GM23338 (cell line): ENCODE results near the gene TACC3.

ENCODE experiments used
- ETS1 ChIP-seq: IDR thresholded peaks from 2 replicates; pipeline ENCODE4 v1.6.1; 2016; ENCODE audit warnings: antibody characterized with exemption
- EZH2 ChIP-seq: fragments of 200-600 bp; sonication (generic); IDR thresholded peaks from one replicate; pipeline ENCODE4 v1.8.0; 2017; ENCODE audit warnings: antibody characterized with exemption, mild to moderate bottlenecking, low read depth; ENCODE audit not compliant: unreplicated experiment
- EZH2phosphoT487 ChIP-seq: fragments of 200-600 bp; sonication (generic); IDR thresholded peaks from one replicate; pipeline ENCODE4 v1.8.1; 2018; ENCODE audit warnings: antibody characterized with exemption; ENCODE audit not compliant: unreplicated experiment
- NANOG ChIP-seq: IDR thresholded peaks from 2 replicates; pipeline ENCODE4 v1.6.1; 2016; ENCODE audit warnings: antibody characterized with exemption, borderline replicate concordance
- POLR2AphosphoS5 ChIP-seq: IDR thresholded peaks from 2 replicates; pipeline ENCODE4 v1.6.1; 2016; ENCODE audit warnings: antibody characterized with exemption, low read depth
- TF ChIP-seq, protein P1 (sequence below), 2 experiments: fragments of 200-600 bp in 1 of 2; sonication (generic) in 1 of 2; conservative IDR thresholded peaks; 2 replicates each; pipeline versions ENCODE4 v1.5.1 to v1.6.1; 2016 to 2017; ENCODE audit warnings: antibody characterized with exemption in 2 of 2, low read depth in 2 of 2, mild to moderate bottlenecking in 2 of 2, moderate library complexity in 1 of 2
- TF ChIP-seq, protein P2 (sequence below): IDR thresholded peaks from one replicate; pipeline ENCODE4 v1.6.1; 2018; ENCODE audit warnings: antibody characterized with exemption; ENCODE audit not compliant: unreplicated experiment

GRCh38 chr4:1793940-1794808, 72.9 kb downstream of the TACC3 start:
- TF ChIP-seq, protein P1, sequence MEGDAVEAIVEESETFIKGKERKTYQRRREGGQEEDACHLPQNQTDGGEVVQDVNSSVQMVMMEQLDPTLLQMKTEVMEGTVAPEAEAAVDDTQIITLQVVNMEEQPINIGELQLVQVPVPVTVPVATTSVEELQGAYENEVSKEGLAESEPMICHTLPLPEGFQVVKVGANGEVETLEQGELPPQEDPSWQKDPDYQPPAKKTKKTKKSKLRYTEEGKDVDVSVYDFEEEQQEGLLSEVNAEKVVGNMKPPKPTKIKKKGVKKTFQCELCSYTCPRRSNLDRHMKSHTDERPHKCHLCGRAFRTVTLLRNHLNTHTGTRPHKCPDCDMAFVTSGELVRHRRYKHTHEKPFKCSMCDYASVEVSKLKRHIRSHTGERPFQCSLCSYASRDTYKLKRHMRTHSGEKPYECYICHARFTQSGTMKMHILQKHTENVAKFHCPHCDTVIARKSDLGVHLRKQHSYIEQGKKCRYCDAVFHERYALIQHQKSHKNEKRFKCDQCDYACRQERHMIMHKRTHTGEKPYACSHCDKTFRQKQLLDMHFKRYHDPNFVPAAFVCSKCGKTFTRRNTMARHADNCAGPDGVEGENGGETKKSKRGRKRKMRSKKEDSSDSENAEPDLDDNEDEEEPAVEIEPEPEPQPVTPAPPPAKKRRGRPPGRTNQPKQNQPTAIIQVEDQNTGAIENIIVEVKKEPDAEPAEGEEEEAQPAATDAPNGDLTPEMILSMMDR (conservative IDR thresholded peaks at IDR 0.05; ENCODE audit: low read depth in 2 of 2) = no peak
- TF ChIP-seq EZH2 = peak; percentile 82
- TF ChIP-seq EZH2phosphoT487 = peak; percentile 60
- TF ChIP-seq POLR2AphosphoS5 = no peak
- TF ChIP-seq NANOG = no peak
- TF ChIP-seq, protein P2, sequence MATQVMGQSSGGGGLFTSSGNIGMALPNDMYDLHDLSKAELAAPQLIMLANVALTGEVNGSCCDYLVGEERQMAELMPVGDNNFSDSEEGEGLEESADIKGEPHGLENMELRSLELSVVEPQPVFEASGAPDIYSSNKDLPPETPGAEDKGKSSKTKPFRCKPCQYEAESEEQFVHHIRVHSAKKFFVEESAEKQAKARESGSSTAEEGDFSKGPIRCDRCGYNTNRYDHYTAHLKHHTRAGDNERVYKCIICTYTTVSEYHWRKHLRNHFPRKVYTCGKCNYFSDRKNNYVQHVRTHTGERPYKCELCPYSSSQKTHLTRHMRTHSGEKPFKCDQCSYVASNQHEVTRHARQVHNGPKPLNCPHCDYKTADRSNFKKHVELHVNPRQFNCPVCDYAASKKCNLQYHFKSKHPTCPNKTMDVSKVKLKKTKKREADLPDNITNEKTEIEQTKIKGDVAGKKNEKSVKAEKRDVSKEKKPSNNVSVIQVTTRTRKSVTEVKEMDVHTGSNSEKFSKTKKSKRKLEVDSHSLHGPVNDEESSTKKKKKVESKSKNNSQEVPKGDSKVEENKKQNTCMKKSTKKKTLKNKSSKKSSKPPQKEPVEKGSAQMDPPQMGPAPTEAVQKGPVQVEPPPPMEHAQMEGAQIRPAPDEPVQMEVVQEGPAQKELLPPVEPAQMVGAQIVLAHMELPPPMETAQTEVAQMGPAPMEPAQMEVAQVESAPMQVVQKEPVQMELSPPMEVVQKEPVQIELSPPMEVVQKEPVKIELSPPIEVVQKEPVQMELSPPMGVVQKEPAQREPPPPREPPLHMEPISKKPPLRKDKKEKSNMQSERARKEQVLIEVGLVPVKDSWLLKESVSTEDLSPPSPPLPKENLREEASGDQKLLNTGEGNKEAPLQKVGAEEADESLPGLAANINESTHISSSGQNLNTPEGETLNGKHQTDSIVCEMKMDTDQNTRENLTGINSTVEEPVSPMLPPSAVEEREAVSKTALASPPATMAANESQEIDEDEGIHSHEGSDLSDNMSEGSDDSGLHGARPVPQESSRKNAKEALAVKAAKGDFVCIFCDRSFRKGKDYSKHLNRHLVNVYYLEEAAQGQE = no peak
- TF ChIP-seq ETS1 = no peak
